Measurements from ENCODE around the gene CDH22. TPM values are rescaled to one million over a fixed set of nuclear protein-coding genes. Genes with fewer than 3 reads are reported as not detected.

The CDH22 gene
- total RNA-seq, 1 experiment from 2014 or later, result not detected

DNA sequence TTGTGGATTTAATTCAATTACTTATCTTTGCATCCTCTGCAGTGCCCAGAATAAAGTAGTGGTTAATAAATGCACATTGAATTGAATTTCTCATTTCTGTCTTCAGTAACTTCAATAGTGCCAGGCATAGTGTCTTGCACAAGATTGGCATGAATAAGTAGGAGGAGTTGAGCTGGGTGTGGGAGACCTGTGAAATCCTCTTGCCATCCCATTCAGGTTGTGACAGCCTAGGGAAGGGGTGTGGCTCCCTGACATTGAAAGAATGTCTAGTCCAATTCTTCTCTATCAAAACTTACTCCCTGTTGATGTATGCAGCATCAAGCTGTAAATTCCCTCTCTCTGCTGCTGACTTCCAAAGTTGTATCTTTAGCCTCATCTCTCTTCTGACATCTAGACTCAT, 73.2 kb downstream of the CDH22 start:
- no TSS peak for BruUV-seq (replicated peaks)
- Histone ChIP-seq H3K36me3 (ENCODE audit: insufficient read depth, low read length, poor library complexity, severe bottlenecking) (no peaks in the 10 kb centered on the region), H3K27me3 (replicated peaks; ENCODE audit: insufficient read depth, low read depth, low read length, poor library complexity) (peaks cover 13% of the 10 kb centered on the region), H3K9me3 (ENCODE audit: low read depth, low read length, poor library complexity, severe bottlenecking) (no peaks in the 10 kb centered on the region), H3K27ac (ENCODE audit: low read depth, low read length, poor library complexity, severe bottlenecking) (no peak overlapping the region), H3K4me3 (ENCODE audit: low read depth, low read length, poor library complexity, severe bottlenecking) (no peak overlapping the region), H3K4me1 (ENCODE audit: insufficient read depth, low read length, poor library complexity, severe bottlenecking) (no peaks in the 10 kb centered on the region)
- intact Hi-C loops (cut with micrococcal nuclease; ENCODE audit: unreplicated experiment), result no loop called here
- CTCF ChIA-PET, result interaction anchor here (0.6 kb wide), 1 partner anchor 16 kb away, joined by 3 read pairs; no protein-coding TSS in a partner anchor
- DNase-seq (ENCODE audit: low spot score), result no peak
- TF ChIP-seq EZH2 (IDR thresholded peaks at IDR 0.05; ENCODE audit: borderline replicate concordance, low read depth, low read length, poor library complexity, severe bottlenecking) (no peak), CTCF (conservative IDR thresholded peaks at IDR 0.05; ENCODE audit: low read depth, low read length) (no peak)
- POLR2A ChIA-PET (ENCODE audit: low non-redundant PET), result no interaction called here

GRCh38 chr20:46233701-46234100, 74.6 kb downstream of the CDH22 start:
- intact Hi-C loops (cut with micrococcal nuclease; ENCODE audit: unreplicated experiment), result no loop called here
- no TSS peak for BruUV-seq (replicated peaks)
- CTCF ChIA-PET, result no interaction called here
- no peak for DNase-seq (ENCODE audit: low spot score)
- Histone ChIP-seq H3K36me3 (ENCODE audit: insufficient read depth, low read length, poor library complexity, severe bottlenecking) (no peaks in the 10 kb centered on the region), H3K27ac (ENCODE audit: low read depth, low read length, poor library complexity, severe bottlenecking) (no peak overlapping the region), H3K27me3 (replicated peaks; ENCODE audit: insufficient read depth, low read depth, low read length, poor library complexity) (peaks cover 13% of the 10 kb centered on the region), H3K4me3 (ENCODE audit: low read depth, low read length, poor library complexity, severe bottlenecking) (no peak overlapping the region), H3K4me1 (ENCODE audit: insufficient read depth, low read length, poor library complexity, severe bottlenecking) (no peaks in the 10 kb centered on the region), H3K9me3 (ENCODE audit: low read depth, low read length, poor library complexity, severe bottlenecking) (no peaks in the 10 kb centered on the region)
- POLR2A ChIA-PET (ENCODE audit: low non-redundant PET), result no interaction called here
- TF ChIP-seq CTCF (conservative IDR thresholded peaks at IDR 0.05; ENCODE audit: low read depth, low read length), result no peak
- no peak for TF ChIP-seq EZH2 (IDR thresholded peaks at IDR 0.05; ENCODE audit: borderline replicate concordance, low read depth, low read length, poor library complexity, severe bottlenecking)

DNA sequence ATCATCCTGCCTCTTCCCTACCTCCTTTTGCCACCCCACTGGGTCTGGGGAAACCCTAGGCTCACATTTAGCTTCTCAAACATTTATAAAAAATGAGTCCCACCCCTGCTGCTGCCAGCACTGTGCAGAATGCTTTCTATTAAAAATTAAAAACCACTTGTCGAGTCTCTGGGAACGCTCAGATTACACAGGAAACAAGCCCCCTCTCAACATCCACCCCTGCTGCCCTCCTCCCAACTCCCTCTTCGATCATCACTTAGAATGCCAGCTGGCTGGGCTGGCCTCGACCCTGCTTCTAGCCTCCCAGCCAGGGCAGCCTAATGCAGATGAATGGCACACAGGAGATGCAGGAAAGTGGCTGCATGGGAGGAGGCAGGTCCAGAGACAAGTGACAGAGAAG, 75.8 kb downstream of the CDH22 start:
- H3K27me3 ChIP-seq (replicated peaks; ENCODE audit: insufficient read depth, low read depth, low read length, poor library complexity), result peaks cover 13% of the 10 kb centered on the region
- ChIA-PET POLR2A (ENCODE audit: low non-redundant PET) (no interaction called here), CTCF (no interaction called here)
- intact Hi-C loops (cut with micrococcal nuclease; ENCODE audit: unreplicated experiment), result no loop called here
- BruUV-seq (replicated peaks), result no TSS peak
- no peaks in the 10 kb centered on the region for H3K4me1 ChIP-seq (ENCODE audit: insufficient read depth, low read length, poor library complexity, severe bottlenecking)
- no peaks in the 10 kb centered on the region for H3K9me3 ChIP-seq (ENCODE audit: low read depth, low read length, poor library complexity, severe bottlenecking)
- H3K4me3 ChIP-seq (ENCODE audit: low read depth, low read length, poor library complexity, severe bottlenecking), result no peak overlapping the region
- DNase-seq (ENCODE audit: low spot score), result no peak
- no peak overlapping the region for H3K27ac ChIP-seq (ENCODE audit: low read depth, low read length, poor library complexity, severe bottlenecking)
- no peaks in the 10 kb centered on the region for H3K36me3 ChIP-seq (ENCODE audit: insufficient read depth, low read length, poor library complexity, severe bottlenecking)
- TF ChIP-seq CTCF (conservative IDR thresholded peaks at IDR 0.05; ENCODE audit: low read depth, low read length) (no peak), EZH2 (IDR thresholded peaks at IDR 0.05; ENCODE audit: borderline replicate concordance, low read depth, low read length, poor library complexity, severe bottlenecking) (no peak)

Measured in A673 (cell line).